GM12801 (cell line): ENCODE data around the gene BNC1.

Experiments used
- CTCF ChIP-seq: IDR thresholded peaks from one replicate; pipeline ENCODE4 v1.5.1; 2011; ENCODE audit warnings: control low read depth; ENCODE audit not compliant: insufficient read length; ENCODE audit errors: extremely low read depth

Gene BNC1

GRCh38 chr15:83209333-83209732 is 75.1 kb downstream of the BNC1 start:
- TF ChIP-seq CTCF: no peak

GRCh38 chr15:83208367-83208661 is 76.2 kb downstream of the BNC1 start:
- no peak for TF ChIP-seq CTCF

GRCh38 chr15:83207660-83208366 is 76.7 kb downstream of the BNC1 start, which contains the start of gene HDGFL3:
Gene HDGFL3, minus strand, starts transcription at chr15:83207823. Its CDS starts 409 bp downstream, at chr15:83207414.
- no peak for TF ChIP-seq CTCF

- no peak for TF ChIP-seq CTCF
Measured at GRCh38 chr15:83207009-83207659, 77.3 kb downstream of the BNC1 start.

- TF ChIP-seq CTCF: no peak
Measured at GRCh38 chr15:83206526-83207008, 77.9 kb downstream of the BNC1 start.
